Uterus (tissue), 2 donors: ENCODE data around the gene MAN2B2.

Experiments
- CTCF ChIP-seq, 4 experiments: fragments of 200-600 bp in 2 of 4; fragments of 450-650 bp in 2 of 4; sonication (generic) in 2 of 4; IDR thresholded peaks; one replicate each; pipeline ENCODE4 v1.5.1; 2016 to 2019; ENCODE audit warnings: antibody characterized with exemption in 4 of 4, mild to moderate bottlenecking in 2 of 4, moderate library complexity in 1 of 4
- POLR2A ChIP-seq, 2 donors: fragments of 450-650 bp; IDR thresholded peaks; one replicate each; pipeline ENCODE4 v1.6.1; 2016; ENCODE audit warnings: antibody characterized with exemption in 2 of 2, mild to moderate bottlenecking in 1 of 2, moderate library complexity in 1 of 2

GRCh38 chr4:6568148-6568547 is 6.8 kb upstream of the MAN2B2 start:
- TF ChIP-seq POLR2A (IDR thresholded peaks at IDR 0.05) (no peak), CTCF (IDR thresholded peaks at IDR 0.05) (no peak)
